SH-SY5Y (cell line): Measurements from ENCODE around the gene BRD4.

Source experiments
- GATA2 ChIP-seq: IDR thresholded peaks from 2 replicates; pipeline ENCODE4 v1.6.1; 2011; ENCODE audit warnings: mild to moderate bottlenecking, low read depth, low read length
- GATA3 ChIP-seq: IDR thresholded peaks from 2 replicates; pipeline ENCODE4 v1.6.1; 2011; ENCODE audit warnings: low read depth, mild to moderate bottlenecking, low read length, moderate library complexity

The BRD4 gene

DNA sequence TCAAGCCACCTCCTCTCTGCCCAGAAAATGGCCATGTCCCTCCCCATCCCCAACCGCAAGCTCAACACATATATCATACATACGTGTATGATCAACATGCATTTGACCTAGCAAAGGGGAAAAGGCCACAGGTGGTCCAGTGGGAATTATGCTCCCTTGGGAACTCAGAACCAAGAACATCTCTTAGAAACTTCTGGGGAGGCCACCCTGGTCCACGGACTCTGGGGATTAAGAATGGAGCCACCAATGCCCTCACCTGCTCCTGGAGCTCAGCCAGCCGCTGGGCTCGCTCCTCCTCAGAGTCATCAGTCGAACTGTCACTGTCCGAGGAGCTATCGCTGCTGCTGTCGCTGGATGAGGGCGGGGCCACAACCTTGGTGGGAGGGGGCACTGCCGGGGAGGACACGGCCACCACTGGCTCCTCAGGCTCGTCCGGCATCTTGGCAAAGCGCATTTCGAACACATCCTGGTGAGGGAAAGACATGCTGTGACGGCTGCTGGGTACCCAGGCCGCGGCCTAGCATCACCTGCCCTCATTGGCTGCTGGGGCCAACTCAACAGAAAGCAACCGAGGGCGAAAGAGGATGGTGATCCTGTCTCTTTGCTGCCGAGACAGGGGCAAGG, 75.5 kb downstream of the BRD4 start:
- TF ChIP-seq GATA3 (no peak), GATA2 (no peak)

DNA sequence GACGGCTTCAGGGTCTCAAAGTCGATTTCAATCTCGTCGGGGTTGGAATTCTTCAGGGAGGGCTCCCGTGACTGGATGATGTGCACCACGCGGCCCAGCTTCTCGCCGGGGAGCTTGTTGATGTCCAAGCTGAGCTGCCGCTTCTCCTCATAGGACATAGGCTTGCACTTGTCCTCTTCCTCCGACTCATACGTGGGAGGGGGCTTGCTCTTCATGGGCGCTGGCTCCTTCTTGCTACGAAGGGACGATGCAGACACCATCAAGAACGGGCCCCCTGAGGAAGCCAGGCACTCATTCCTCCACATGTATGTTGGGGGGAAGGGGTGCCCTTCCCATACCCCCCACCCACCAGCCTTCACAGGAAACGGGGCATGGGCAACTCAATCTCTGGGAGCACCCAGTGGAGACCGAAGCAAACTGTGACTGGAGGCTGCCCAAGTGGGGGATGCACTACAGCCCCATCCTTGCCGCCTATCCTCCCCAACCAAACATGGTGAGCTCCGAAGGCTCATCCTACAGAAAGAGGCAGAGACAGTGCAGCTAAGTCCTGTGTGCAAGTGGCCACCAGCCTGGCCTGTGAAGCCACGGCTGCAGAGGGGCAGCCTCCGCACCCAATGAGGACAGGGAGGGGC, 76.9 kb downstream of the BRD4 start:
- TF ChIP-seq GATA3 (no peak), GATA2 (no peak)

DNA sequence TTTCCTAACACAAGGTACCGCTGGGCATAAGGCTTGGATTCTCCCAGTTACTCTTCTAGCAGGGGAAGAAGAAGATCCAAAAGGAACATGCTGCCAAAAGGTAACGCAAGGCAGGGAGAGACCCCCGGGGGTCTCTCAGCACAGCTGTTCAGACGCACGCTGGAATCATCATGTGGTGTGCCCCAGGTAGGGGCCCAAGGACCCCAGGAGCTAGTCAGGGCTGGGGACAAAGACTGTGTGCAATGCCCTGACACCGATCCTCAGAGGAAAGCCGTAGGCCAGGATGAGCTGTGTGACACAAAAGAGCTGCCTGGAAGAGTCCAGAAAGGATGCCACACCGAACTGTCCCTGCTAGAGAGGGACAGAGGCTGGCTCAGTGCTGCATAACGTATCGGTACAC, 77.8 kb downstream of the BRD4 start:
- TF ChIP-seq GATA2 = no peak
- TF ChIP-seq GATA3 = no peak

DNA sequence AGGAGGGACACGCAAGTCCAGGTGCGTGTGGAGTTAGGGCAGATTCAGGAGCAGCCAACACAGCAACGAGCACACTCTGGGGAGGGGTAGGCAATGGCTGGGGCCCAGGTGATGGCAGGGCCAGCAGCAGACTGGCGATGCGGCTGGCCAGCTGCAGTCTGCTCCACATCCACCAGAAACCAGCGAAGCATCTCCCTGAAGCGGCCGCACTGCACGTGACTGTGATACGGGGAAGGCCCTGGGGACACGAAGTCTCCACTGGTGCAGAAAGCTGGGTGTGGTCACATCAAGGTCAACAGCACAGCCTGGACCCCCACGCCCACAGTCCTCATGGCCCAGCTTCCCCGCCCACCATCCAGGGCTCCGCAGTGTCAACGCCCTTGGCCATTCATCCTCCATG, 78.8 kb downstream of the BRD4 start:
- no peak for TF ChIP-seq GATA3
- TF ChIP-seq GATA2 = no peak

DNA sequence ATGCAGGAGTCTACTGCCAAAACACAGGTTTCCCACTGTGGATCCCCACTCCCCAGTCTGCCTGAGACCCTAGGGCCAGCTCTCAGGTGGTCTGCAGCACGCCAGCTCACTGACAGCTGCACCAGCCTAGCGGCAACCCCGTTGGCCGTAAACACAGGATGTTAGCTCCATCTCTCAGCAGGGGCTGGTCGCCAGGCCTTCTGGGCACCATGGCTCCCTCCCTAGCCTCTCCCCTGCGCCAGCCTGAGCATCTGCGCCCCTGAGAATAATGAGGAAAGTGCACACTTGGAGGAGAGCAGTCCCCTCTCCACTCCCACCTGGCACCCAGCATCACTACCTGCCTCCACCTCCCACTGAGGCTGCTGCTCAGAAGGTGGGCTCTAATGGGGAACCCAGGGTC, 79.3 kb downstream of the BRD4 start:
- TF ChIP-seq GATA3 (no peak), GATA2 (no peak)

DNA sequence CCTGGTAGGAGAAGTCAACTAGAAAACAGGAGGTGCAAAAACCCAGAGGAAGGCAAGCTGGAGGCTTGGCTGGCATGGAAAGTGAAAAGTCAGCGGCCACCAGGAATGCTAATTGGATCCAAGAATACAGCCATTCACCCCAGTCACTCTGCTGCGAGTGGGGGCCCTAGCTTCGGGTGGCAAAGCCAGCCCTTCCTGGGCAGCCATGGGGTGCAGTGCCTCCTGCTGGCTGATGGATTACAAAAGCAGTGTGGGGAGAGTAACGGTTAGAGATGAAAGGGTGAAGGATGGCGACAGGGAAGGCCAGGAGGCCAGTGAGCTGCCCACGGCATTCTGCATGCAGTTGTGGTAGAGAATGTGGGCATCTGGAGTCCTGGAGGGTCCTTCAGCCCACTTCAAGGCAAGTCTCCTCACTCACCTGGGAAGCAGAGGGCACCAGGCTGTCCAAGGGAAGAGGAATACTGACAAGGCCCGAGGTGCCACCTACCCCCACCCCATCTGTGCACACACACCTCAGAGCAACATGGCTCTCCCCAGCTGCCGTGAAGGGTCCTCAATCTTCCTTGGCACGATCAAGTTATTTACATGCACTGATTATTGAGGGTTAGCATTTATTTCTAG, 79.8 kb downstream of the BRD4 start:
- TF ChIP-seq GATA3 (no peak), GATA2 (no peak)

DNA sequence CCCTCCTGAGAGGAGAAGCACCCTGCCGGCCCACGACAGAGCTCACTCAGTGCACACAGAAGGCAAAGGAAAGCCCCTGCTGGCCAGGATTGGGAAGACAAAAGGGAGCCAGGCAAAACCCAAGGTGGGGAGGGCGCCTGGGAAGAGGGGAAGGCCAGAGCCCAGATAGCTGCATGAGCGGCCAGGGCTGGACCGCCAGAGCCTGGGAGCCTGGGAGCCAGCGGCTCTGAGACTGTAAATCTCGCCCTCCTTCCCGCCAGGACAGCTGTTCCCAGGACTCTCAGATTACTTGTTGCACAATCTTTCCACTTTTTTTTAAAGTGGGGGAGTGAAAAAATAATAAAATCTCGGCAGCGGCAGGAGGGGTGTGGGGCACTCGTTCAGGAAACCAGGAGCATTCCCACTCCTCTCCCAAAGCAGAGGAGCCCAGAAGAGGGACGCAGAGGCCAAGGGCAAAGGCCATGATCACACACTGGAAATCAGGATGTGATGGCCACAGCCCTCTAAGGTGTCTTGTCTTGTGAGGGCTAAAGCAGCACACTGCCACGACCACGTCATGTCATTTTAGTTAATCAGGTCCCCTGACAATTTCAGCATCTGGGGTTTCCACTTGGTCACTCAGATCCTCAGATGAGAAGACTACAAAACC, 80.5 kb downstream of the BRD4 start:
- TF ChIP-seq GATA2 = no peak
- TF ChIP-seq GATA3 = no peak

DNA sequence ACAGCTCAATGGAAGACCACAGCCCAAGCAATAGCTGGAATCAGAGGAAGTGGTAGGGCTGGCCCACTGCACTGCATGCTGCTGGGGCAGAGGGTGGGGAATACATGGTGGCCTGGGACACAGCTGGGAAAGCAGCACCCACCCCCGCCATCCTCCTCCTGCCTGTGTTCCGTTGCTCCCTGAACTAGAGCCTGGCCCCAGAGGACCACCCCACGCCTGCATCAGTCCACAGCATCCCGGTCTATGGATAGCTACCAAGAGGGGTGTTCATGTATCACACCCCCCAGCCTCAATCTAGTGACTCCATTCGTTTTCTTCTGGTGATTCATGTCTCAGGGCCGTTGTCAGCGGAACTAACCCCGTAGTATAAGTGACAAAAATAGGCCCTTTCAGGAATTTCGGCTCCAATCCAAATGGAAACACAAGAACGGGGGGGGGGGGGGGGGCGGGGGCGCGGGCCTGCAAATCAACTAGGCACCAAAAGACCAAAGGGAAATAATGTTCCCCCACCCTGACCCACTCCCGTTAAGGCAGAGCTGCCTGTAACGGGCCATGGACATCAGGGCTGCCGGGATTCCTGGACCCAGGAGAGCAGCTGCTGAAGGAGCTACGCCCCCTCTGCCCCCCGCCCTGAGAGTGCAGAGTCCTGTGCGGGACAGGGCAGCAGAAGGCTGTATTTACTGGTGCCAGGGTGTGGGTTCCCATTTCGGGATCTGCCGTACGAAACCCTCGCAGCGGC, 81.2 kb downstream of the BRD4 start:
- TF ChIP-seq GATA3 (no peak), GATA2 (no peak)

DNA sequence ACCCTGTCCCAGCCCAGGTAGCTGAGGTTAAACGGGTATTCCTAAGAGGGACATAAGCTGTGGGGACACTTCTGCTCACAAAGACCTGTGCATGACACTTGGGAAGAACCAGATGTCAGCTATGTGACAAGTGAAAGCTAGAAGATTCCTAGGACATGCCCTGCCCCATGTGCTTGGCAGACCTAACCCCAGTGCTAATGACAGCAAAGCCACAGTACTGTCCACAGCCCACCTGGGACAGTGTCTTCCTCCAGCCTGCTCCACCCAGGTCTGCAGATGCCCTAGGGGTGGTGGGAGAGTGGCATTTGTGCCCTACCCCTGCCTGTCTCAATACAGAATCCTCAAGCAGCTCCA, 81.7 kb downstream of the BRD4 start:
- TF ChIP-seq GATA3 (no peak), GATA2 (no peak)

DNA sequence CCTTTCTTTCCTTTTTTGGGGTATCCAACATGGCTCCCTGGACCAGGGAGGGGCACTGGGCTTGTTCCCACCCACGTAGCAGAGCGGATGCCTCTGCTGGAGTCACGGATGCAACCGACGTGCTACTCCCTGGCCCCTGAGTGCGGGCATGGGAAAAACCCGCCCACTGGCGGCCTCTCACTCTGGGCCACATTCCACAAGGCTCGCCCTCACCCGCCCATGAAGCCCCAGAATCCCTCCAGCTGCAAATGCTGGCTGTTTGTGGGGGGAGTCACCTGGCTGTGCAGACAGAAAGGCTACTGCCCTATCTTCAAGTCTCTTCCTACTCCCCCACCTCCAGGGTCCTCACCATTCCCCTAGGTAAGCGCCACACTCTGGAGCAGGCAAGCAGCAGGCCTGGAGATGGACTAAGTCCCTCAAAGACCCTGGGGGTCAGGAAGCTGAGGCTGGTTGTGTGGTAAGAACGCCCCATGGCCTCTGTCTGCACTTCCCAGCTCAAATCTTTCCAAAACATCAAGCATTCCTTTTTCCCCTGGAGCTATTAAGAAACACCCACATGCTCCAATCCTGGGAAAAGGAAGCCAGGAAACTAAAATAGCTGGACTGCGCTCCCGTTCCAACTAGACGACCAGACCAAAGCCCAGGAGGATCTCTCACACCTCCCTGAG, 82.2 kb downstream of the BRD4 start:
- TF ChIP-seq GATA2 (no peak), GATA3 (no peak)

DNA sequence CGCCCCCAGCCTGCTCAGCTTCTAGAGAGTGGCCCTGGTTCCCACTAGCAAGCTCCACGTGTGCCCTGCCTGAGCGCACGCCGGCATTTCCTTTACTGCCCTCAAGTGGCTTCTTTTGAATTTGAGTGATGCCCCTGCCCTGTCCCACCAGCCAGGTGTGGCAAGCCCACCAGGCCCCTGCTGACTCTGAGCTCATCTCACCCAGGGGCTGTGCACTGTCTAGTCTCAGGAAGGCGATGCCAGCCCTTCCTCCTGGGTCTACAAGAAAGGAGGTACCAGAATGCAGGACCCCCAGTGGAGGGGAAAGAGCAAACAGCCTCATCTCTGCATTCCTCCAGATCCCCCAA, 82.8 kb downstream of the BRD4 start:
- no peak for TF ChIP-seq GATA3
- no peak for TF ChIP-seq GATA2

DNA sequence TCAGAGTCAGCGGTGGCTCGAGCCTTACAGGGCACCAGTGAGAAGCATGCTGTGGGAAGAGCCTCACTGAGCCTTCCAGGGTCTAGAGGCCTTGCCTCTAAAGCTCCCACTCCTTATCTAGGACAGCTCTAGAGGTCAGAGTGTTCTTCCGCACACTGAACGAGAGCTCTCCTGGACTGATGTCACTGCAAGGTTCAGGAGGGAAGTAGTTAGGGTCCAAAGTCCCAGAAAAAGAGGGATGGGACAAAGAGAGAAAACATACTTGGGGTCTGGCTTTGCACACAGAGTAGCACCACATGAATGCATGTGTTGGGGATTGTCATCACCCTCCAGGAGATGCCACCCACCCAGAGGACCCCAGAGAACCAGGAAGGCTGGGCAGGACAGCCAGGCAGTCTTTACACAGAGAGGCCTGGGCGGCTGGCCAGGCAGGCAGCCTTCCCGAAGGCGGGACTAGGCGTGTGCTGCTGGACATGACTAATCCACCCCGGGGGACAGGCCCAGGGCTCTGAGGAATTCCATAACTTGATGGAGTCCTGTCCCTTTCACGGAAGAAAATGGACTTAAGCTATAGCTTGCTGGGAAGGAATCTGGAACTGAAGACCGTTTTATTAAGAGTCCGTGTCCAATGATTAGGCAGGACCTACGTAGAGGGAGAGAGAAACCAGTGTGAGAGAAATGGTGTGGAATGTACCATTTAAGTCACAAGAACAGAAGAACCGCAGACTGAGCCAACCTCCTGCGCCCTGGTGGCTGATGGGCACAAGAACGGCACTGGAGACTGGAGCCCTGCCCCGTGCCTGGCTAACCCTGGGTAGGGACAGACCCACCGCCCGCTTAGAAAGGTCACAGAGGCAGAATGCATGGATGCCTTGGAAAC, 83.5 kb downstream of the BRD4 start:
- TF ChIP-seq GATA3 = no peak

DNA sequence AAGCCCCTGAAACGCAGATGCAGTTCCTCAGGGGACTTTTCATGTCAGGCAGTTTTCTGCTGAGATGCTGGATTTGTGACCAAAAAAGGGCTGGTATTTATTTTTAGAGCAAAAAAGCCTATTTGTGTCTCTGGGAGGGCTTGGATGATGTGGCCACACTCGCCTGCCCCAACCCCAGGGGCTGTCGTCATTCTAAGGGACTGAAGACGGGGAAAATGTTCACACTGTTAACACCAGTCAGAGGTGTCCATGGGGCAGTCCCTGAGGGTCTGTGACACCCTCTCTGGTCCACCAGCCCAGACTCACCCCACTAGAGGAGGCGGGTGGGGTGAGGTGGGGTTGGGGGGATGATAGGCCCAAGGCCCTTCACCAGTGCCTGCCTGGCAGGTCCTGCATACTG, 84.2 kb downstream of the BRD4 start:
- TF ChIP-seq GATA2 (no peak), GATA3 (no peak)
